Neural cell (in vitro differentiated cells): ENCODE data around the gene PTCH2.

Experiments used
- CTCF ChIP-seq: fragments of 450-650 bp; IDR thresholded peaks from 2 replicates; pipeline ENCODE4 v1.5.1; 2014; ENCODE audit warnings: antibody characterized with exemption, mild to moderate bottlenecking, moderate library complexity; ENCODE audit not compliant: poor library complexity, severe bottlenecking
- RAD21 ChIP-seq: fragments of 450-650 bp; conservative IDR thresholded peaks from 2 replicates; pipeline ENCODE4 v1.6.1; 2014; ENCODE audit warnings: antibody characterized with exemption, mild to moderate bottlenecking, moderate library complexity
- SMC3 ChIP-seq: fragments of 450-650 bp; conservative IDR thresholded peaks from 2 replicates; pipeline ENCODE4 v1.6.1; 2014; ENCODE audit warnings: antibody characterized with exemption, mild to moderate bottlenecking, moderate library complexity; ENCODE audit not compliant: poor library complexity
- TAF1 ChIP-seq: IDR thresholded peaks from 2 replicates; pipeline ENCODE4 v1.6.1; 2012; ENCODE audit warnings: low read depth

DNA sequence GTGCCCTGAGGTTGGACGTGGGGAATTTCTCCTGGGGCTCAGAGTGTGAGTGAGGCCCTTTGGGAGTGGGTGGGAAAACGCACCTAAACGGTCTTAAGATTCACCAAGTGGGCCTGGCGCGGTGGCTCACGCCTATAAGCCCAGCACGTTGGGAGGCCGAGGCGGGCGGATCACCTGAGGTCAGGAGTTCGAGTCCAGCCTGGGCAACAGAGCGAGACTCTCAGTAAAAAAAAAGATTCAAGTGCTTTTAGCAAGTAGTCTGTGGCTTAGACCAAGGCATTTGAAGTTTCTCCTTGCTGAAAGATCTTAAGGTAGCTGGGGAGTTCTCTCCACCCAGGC, 66.4 kb downstream of the PTCH2 start:
- TF ChIP-seq CTCF (no peak), SMC3 (no peak), TAF1 (no peak), RAD21 (no peak)
